Astrocyte (in vitro differentiated cells and primary cell): Measurements from ENCODE around the gene DYRK3.

Experiments
- CTCF ChIP-seq: IDR thresholded peaks from 2 replicates; pipeline ENCODE4 v1.5.1; 2011; ENCODE audit warnings: low read depth, mild to moderate bottlenecking, inconsistent platforms, low read length, moderate library complexity; ENCODE audit not compliant: insufficient read depth
- EZH2 ChIP-seq: IDR thresholded peaks from 2 replicates; pipeline ENCODE4 v1.6.1; 2012; ENCODE audit warnings: mild to moderate bottlenecking, low read length, inconsistent platforms; ENCODE audit not compliant: insufficient read depth

DNA sequence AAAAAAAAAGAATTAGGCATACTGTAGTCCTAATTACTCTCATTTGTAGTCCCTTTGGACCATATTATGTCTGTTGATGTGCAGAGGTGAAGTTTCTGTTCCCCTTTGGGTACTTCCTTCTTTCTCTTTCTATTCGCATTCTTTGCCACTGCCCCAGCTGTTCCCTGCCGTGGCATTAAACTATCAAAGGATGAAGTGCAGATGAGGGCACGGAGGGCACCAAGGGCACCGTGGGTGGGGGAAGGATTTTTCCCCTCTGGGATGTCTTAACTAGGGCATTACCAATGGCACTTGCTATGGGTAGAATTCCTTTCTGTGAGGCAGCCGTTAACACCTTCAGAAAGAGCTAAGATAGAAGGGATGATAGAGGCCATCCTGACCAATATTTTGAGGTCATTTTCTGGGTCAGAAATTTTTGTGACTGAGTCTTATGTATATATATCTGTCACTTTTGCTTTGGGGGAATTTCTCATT is 44.4 kb downstream of the DYRK3 start:
- TF ChIP-seq CTCF = no peak
- TF ChIP-seq EZH2 = no peak
